Adipocyte (in vitro differentiated cells): ENCODE results near the gene LGMN.
"Not testable (repeated sequence)": the region's sequence is repeated elsewhere in the genome, so short reads cannot be mapped to it uniquely, and the experiment has no call there.

ENCODE experiments used
- DNase-seq: peaks from one replicate; pipeline ENCODE4 v3.0.0-alpha.2; 2015; ENCODE audit warnings: low read depth
- H3K27me3 ChIP-seq: replicated peaks from 2 replicates; pipeline ENCODE4 v1.7.0; 2013; ENCODE audit warnings: mild to moderate bottlenecking, low read length, moderate library complexity; ENCODE audit not compliant: control insufficient read depth, insufficient read depth
- H3K36me3 ChIP-seq: 2 replicates; pipeline ENCODE4 v1.7.0; 2013; ENCODE audit warnings: low read length, mild to moderate bottlenecking, moderate library complexity; ENCODE audit not compliant: control insufficient read depth, insufficient read depth, severe bottlenecking
- H3K4me1 ChIP-seq: 2 replicates; pipeline ENCODE4 v1.7.0; 2013; ENCODE audit warnings: mild to moderate bottlenecking, low read length, moderate library complexity; ENCODE audit not compliant: control insufficient read depth, insufficient read depth
- H3K4me3 ChIP-seq: 2 replicates; pipeline ENCODE4 v1.7.0; 2013; ENCODE audit warnings: mild to moderate bottlenecking, low read length, moderate library complexity
- H3K9ac ChIP-seq: 2 replicates; pipeline ENCODE4 v1.7.0; 2013; ENCODE audit warnings: mild to moderate bottlenecking, low read length, moderate library complexity
- H3K9me3 ChIP-seq: 2 replicates; pipeline ENCODE4 v1.7.0; 2013; ENCODE audit warnings: mild to moderate bottlenecking, low read length, moderate library complexity; ENCODE audit not compliant: control insufficient read depth

Gene LGMN

DNA sequence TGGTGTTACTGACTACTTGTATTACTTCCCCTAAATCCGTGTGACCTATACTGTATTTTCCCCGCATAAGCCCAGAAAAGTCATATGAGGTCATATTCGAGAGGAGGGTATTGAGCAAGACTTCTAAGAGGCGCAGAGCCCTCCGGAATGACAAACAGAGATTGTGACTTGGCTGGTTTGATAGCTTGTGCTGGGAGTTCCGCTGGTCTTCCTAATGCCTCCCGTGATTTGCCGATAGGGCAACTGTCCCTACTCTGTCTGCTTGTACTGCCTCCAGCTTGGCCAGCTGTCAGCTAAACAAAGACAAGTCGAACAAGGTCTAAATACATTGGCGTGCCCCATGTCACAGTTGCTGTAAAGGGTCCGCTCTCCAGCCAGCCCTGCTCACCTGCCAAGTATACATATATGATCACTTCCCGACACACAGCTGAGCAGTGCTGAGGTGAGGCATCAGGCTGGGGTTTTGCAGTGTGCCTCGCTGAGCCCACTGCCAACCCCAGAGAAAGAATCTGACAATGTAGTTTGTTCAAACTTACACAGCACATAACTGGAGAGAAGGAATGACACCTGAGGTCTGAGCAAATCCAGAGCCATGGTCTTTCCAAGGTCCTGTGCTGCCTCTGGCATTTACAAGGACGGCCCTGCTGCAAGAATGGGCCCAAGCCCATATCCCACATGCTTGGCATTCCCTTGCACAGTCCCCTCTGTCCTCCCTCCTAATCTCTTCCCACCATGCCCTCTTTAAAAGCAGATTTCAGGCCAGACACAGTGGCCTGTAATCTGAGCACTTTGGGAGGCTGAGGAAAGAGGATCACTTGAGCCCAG lies 23.7 kb downstream of the LGMN start:
- no peaks in the 10 kb centered on the region for H3K27me3 ChIP-seq
- no peak for DNase-seq

DNA sequence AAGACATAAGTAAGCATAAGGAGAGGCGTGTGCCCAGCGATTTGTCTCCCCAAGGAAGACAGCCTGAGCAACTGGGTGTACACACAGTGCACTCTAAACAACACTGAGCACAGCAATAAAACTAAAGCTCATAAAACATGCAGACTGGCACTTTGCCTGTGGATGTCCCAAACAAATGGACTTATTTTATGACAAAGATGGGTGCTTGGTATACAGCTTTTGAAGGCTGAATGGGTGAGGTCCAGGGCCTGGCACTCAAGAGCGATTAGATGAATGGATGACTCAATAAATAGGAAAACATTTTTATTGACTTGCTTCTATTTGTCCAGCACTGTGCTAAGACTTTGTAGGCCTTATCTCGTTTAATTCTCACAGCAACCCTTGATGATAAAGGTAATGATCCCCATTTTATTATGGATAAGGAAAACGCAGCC lies 28.5 kb downstream of the LGMN start:
- no peaks in the 10 kb centered on the region for H3K27me3 ChIP-seq
- H3K9ac ChIP-seq = peak overlapping the region; percentile 65
- H3K36me3 ChIP-seq = peaks cover 6% of the 10 kb centered on the region
- H3K4me3 ChIP-seq = peak overlapping the region; percentile 4
- DNase-seq = peak; percentile 2
- H3K4me1 ChIP-seq = peaks cover 46% of the 10 kb centered on the region
- no peaks in the 10 kb centered on the region for H3K9me3 ChIP-seq

More for the DNA sequence above, 23.7 kb downstream of the LGMN start:
- Histone ChIP-seq H3K9me3 (no peaks in the 10 kb centered on the region), H3K36me3 (no peaks in the 10 kb centered on the region), H3K9ac (no peak overlapping the region), H3K4me1 (peaks cover 35% of the 10 kb centered on the region), H3K4me3 (no peak overlapping the region)

DNA sequence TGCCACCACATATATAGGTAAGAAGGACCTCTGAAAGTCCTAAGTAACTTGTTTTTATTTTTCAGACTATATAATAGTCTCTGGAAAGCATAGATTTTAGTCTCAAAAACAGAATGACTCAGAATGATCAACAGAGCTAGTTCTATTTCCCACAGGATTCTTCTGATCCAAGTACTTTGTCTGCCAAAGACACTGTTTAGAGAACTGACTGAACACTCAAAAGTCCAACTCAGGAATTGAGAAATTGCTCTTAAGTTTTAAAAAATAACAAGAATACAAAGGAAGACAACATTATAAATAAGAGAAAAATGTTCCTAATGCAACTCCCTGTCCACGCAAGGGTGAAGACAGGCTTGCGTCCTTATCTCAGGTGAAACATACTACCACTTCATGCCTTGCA lies 29.0 kb downstream of the LGMN start:
- no peaks in the 10 kb centered on the region for H3K27me3 ChIP-seq
- H3K36me3 ChIP-seq = peaks cover 6% of the 10 kb centered on the region
- H3K9ac ChIP-seq = peak overlapping the region; percentile 65
- peak; percentile 30 for DNase-seq
- no peak overlapping the region for H3K4me3 ChIP-seq
- H3K9me3 ChIP-seq = no peaks in the 10 kb centered on the region
- peaks cover 42% of the 10 kb centered on the region for H3K4me1 ChIP-seq

DNA sequence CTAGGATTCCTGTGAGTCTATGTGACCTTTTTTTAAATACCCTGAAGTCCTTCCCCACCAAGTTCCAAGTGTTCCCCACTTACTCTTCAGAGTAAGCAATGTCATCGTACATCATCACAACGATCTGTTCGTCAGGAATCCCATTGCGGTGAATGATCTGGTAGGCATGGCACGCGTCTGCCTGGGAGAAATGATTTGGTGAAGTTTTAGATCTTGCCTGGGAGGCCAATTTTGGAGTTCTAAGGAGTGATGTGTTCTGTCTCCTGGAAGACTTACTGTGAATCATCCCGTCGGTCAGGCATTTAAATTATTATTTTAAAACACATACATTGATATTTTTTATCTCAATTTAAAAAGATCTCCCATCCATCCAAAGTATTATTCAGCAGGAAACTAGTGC lies 29.8 kb downstream of the LGMN start:
- H3K36me3 ChIP-seq = peaks cover 12% of the 10 kb centered on the region
- H3K9me3 ChIP-seq = no peaks in the 10 kb centered on the region
- no peak overlapping the region for H3K9ac ChIP-seq
- peaks cover 36% of the 10 kb centered on the region for H3K4me1 ChIP-seq
- no peak for DNase-seq
- H3K4me3 ChIP-seq = no peak overlapping the region
- no peaks in the 10 kb centered on the region for H3K27me3 ChIP-seq

DNA sequence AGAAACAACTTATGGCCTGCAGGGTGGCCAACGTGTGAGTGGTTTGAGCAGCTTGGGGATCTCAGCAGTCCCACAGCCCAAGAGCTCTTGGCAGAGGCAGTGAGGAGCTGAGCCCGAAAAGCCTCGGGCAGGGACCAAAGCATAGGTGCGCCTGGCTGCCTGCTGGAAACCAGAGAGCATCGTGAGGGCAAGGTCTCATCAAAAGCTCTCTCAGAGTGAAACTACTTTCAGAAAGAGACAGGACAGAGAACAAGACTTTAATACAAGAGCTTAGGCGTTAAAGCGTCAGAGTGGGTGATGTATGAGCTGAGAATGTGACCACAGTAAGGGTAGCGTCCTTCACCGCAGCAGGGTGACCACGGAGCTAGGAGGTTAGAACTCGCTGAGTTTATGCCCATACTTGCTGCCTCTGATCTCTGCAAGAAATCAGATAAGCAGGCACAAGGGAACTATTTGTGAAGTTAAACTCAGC lies 30.8 kb downstream of the LGMN start:
- H3K4me3 ChIP-seq = no peak overlapping the region
- peak overlapping the region; percentile 32 for H3K9ac ChIP-seq
- DNase-seq = no peak
- no peaks in the 10 kb centered on the region for H3K27me3 ChIP-seq
- peaks cover 19% of the 10 kb centered on the region for H3K36me3 ChIP-seq
- H3K9me3 ChIP-seq = no peaks in the 10 kb centered on the region
- peaks cover 36% of the 10 kb centered on the region for H3K4me1 ChIP-seq

DNA sequence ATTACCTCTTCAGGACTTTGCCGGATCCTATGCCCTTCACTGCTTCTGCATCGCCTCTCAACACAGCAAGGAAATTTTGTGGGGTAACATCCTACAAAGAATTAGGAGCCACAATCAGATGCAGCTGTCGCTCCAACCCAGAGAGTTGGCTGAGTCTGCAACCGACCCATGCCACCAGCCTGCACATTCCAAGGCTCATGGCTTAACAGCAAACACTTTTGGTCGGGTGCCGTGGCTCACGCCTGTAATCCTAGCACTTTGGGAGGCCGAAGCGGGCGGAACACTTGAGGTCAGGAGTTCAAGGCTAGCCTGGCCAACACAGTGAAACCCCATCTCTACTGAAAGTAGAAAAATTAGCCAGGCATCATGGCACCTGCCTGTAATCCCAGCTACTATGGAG lies 32.3 kb downstream of the LGMN start:
- no peaks in the 10 kb centered on the region for H3K27me3 ChIP-seq
- H3K9ac ChIP-seq = no peak overlapping the region
- H3K36me3 ChIP-seq = peaks cover 29% of the 10 kb centered on the region
- H3K9me3 ChIP-seq = no peaks in the 10 kb centered on the region
- H3K4me1 ChIP-seq = peaks cover 33% of the 10 kb centered on the region
- DNase-seq = no peak
- no peak overlapping the region for H3K4me3 ChIP-seq

DNA sequence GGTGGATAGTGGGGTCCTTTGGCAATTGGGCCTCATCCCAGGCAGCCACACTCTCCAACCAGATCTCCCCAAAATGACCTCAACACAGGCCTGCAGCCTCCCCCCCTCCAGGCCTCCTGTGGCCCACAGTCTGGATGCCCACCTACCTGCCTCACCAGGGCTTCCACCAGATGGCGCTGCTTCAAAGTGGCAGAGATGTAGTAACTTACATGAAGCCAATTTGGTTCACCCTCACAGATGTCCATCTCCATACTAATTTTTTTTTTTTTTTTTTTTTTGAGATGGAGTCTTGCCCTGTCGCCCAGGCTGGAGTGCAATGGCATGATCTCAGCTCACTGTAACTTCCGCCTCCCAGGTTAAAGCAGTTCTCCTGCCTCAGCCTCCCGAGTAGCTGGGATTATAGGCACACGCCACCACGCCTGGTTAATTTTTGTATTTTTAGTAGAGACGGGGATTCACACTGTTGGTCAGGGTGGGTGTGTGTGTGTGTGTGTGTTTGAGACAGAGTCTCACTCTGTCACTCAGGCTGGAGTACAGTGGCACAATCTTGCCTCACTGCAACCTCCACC lies 33.6 kb downstream of the LGMN start:
- peaks cover 37% of the 10 kb centered on the region for H3K36me3 ChIP-seq
- not testable (repeated sequence) for H3K27me3 ChIP-seq, H3K4me3 ChIP-seq, H3K9ac ChIP-seq, H3K9me3 ChIP-seq
- peaks cover 20% of the 10 kb centered on the region for H3K4me1 ChIP-seq
- peak; percentile 59 for DNase-seq

DNA sequence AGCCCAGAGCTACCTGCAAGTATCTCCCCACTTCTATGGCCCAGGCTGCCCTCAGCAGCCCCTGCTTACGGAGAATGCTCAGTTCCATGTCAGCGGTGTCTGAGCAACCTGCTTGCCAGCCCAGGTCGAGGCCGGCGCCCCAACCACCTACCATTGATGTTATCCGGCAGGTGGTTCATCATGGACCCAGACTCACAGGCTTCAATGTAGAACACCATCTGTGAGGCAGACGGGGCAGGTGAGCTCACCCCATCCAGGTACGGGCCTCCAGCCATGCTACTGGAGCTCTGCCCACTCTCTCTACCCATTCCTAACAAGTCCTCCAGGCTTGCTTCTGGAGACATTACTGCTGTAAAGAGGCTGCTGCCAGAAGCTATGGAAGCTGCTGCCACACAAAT lies 35.8 kb downstream of the LGMN start:
- no peaks in the 10 kb centered on the region for H3K9me3 ChIP-seq
- DNase-seq = no peak
- H3K27me3 ChIP-seq = no peaks in the 10 kb centered on the region
- no peak overlapping the region for H3K9ac ChIP-seq
- peaks cover 38% of the 10 kb centered on the region for H3K36me3 ChIP-seq
- no peak overlapping the region for H3K4me3 ChIP-seq
- H3K4me1 ChIP-seq = peaks cover 22% of the 10 kb centered on the region

DNA sequence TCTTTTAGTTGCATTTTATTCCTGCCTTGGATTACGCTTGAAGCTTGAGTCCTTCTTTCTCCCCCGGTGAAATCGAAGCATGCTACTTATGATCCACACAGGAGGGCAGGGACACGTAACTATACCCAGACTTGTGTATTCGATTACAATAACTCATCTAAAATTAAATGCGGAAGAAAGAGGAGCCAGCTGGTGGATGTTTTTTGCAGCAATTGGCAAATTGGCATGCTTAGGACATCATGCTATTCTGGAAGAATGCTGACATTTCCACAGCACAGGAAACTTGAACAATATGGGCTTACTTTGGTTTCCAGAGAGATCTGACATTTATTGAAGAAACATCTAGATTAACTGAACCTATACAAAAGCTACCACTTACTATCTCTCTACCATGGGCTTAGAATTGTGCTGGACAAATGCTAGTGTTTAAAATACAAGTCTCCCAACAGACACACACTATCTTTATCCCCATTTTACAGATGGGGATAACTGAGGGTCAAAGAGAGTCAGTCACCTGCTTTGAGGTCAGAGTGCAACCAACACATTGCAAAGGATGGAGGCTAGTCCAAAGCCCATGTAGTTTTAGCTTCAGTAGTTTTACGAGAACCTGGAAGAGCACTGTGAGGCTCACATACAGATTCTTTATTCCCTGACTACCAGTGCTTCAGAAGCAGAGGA lies 36.3 kb downstream of the LGMN start:
- Histone ChIP-seq H3K36me3 (peaks cover 38% of the 10 kb centered on the region), H3K9me3 (no peaks in the 10 kb centered on the region), H3K4me3 (no peak overlapping the region), H3K9ac (no peak overlapping the region), H3K4me1 (peaks cover 16% of the 10 kb centered on the region), H3K27me3 (no peaks in the 10 kb centered on the region)
- DNase-seq = no peak

DNA sequence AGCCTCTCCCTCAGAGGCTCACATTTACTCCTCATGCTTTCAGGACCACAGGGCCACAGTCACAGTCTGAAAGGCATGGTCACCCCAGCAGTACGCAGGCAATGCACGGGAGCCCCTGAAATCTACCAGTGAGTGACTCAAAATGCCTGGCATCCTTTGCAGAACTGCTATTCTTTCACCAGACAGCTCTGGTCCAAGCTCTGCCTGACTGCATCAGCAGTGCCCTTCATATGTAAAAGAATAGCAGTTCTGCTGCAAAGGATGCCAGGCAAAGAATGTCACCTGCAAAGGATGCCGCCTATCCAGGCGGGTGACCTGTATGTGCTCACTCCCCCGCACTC lies 38.5 kb downstream of the LGMN start:
- Histone ChIP-seq H3K4me3 (no peak overlapping the region), H3K9ac (no peak overlapping the region), H3K27me3 (no peaks in the 10 kb centered on the region), H3K4me1 (peaks cover 15% of the 10 kb centered on the region), H3K9me3 (no peaks in the 10 kb centered on the region), H3K36me3 (peaks cover 43% of the 10 kb centered on the region)
- no peak for DNase-seq

DNA sequence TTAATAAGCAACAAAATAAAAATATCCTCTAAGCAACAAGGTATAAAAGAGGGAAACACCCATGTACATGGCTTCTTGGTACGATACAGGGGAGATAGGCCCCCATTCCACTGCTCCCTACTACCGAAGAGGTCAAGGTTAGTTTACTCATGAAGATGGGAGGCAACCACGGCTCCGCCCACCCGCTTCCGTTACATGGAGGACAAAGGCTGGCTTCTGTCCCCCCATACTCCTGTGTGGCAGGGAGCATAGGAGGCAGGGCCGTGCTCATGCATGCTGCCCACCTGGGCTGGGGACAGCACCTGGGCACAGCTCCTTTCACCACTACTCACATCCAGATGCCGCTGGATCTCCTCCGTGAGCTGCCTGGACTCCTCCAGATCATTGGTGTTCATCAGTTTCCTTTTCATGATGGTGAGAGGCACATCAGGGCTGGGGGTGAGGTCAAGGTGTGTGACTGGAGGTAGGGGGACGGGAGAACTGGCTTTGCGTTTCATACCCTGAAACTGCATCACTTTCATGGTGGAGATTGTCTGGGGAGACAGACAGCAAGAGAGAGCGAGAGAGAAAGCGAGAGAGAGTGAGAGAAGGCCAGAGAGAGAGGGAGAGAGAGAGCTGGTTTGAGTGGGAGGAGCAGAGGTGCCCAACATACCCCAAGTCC lies 39.0 kb downstream of the LGMN start:
- H3K9me3 ChIP-seq = no peaks in the 10 kb centered on the region
- peaks cover 15% of the 10 kb centered on the region for H3K4me1 ChIP-seq
- H3K27me3 ChIP-seq = no peaks in the 10 kb centered on the region
- peaks cover 47% of the 10 kb centered on the region for H3K36me3 ChIP-seq
- peak overlapping the region; percentile 64 for H3K9ac ChIP-seq
- H3K4me3 ChIP-seq = no peak overlapping the region
- no peak for DNase-seq
